HCT116 (cell line): ENCODE measurements around the gene ABL2. TPM values are rescaled to one million over a fixed set of nuclear protein-coding genes. Genes with fewer than 3 reads are reported as not detected.
A peak's percentile ranks its signal among the peaks of the same experiment; 100 is the strongest.

ENCODE experiments used
- ATAC-seq: fragments of 200-7000 bp; cut with Tn5 transposase; 2 replicates; pipeline ENCODE4 v1.9.1; 2020; ENCODE audit warnings: mild to moderate bottlenecking, moderate library complexity
- BruUV-seq: library from RNA; stranded (reverse); fragments of 400-500 nt; replicated peaks from 2 replicates; lab custom pipeline; 2021; lab: Mats Ljungman, UMichigan
- CTCF ChIA-PET: fragments of 300-600 bp; sonication (Branson Sonifier 250); formaldehyde crosslinking; loops from one replicate; lab custom pipeline; 2021; ENCODE audit warnings: antibody characterized with exemption; lab: Charles Lee
- POLR2A ChIA-PET: fragments of 300-600, 350-600 bp; sonication (Branson Sonifier 250); formaldehyde crosslinking; loops from one replicate; lab custom pipeline; 2021; ENCODE audit warnings: antibody characterized with exemption; lab: Charles Lee
- RAD21 ChIA-PET, 2 experiments: fragments of 300-600 bp; sonication (Branson Sonifier 250); formaldehyde crosslinking; loops; one replicate each; lab custom pipeline; 2023; ENCODE audit warnings: low total read pairs in 2 of 2; ENCODE audit not compliant: uncharacterized antibody in 2 of 2, unreplicated experiment in 2 of 2, low non-redundant PET in 1 of 2; lab: Charles Lee
- DNase-seq: peaks from one replicate; pipeline ENCODE4 v3.0.0-alpha.2; 2010; ENCODE audit warnings: low read depth, low spot score
- H2AFZ ChIP-seq: fragments of 200-600 bp; shearing (Covaris generic), sonication (generic); 2 replicates; pipeline ENCODE4 v1.6.1; 2017; ENCODE audit warnings: low read depth, mixed run types, mixed read lengths, antibody characterized with exemption, low read length; ENCODE audit not compliant: poor library complexity, severe bottlenecking
- H3K27ac ChIP-seq: 2 replicates; pipeline ENCODE4 v1.5.1; 2012; ENCODE audit warnings: low read depth, low read length
- H3K27me3 ChIP-seq: fragments of 200-600 bp; sonication (generic); 2 replicates; pipeline ENCODE4 v1.6.1; 2016; ENCODE audit warnings: mixed run types, low read length, mixed read lengths; ENCODE audit not compliant: insufficient read depth
- H3K36me3 ChIP-seq, 2 experiments: fragments of 200-500 bp in 1 of 2; fragments of 200-600 bp in 1 of 2; sonication (Bioruptor generic) in 1 of 2; sonication (generic) in 1 of 2; 2 replicates each; pipeline versions ENCODE4 v1.5.1 to v1.6.1; 2014 to 2016; ENCODE audit warnings: low read length in 2 of 2, inconsistent platforms in 1 of 2, mixed read lengths in 1 of 2, mixed run types in 1 of 2; ENCODE audit not compliant: insufficient read depth in 2 of 2, control insufficient read depth in 1 of 2
- H3K4me1 ChIP-seq, 2 experiments: fragments of 200-600 bp in 1 of 2; sonication (generic) in 1 of 2; 2 replicates each; pipeline versions ENCODE4 v1.5.1 to v1.6.1; 2012 to 2017; ENCODE audit warnings: low read length in 2 of 2, inconsistent platforms in 1 of 2, mild to moderate bottlenecking in 1 of 2, mixed read lengths in 1 of 2, mixed run types in 1 of 2, moderate library complexity in 1 of 2; ENCODE audit not compliant: insufficient read depth in 2 of 2, control insufficient read depth in 1 of 2
- H3K4me2 ChIP-seq: fragments of 200-600 bp; sonication (generic); 2 replicates; pipeline ENCODE4 v1.6.1; 2017; ENCODE audit warnings: mixed run types, low read length, mixed read lengths
- H3K4me3 ChIP-seq, 2 experiments: fragments of 200-600 bp in 1 of 2; sonication (generic) in 1 of 2; replicated peaks in 1 of 2; 2 replicates each; pipeline ENCODE4 v1.5.1; 2011 to 2016; ENCODE audit warnings: low read length in 2 of 2, control low read depth in 1 of 2, low read depth in 1 of 2, mild to moderate bottlenecking in 1 of 2, mixed read lengths in 1 of 2, mixed run types in 1 of 2
- H3K79me2 ChIP-seq: fragments of 200-600 bp; sonication (generic); 2 replicates; pipeline ENCODE4 v1.6.1; 2017; ENCODE audit warnings: mild to moderate bottlenecking, mixed run types, low read length, moderate library complexity, mixed read lengths; ENCODE audit not compliant: insufficient read depth
- H3K9ac ChIP-seq: fragments of 200-600 bp; sonication (generic); 2 replicates; pipeline ENCODE4 v1.6.1; 2016; ENCODE audit warnings: low read length, mixed read lengths
- H3K9me2 ChIP-seq: fragments of 200-600 bp; sonication (generic), shearing (Covaris generic); 2 replicates; pipeline ENCODE4 v1.6.1; 2017; ENCODE audit warnings: mixed run types, mild to moderate bottlenecking, moderate library complexity; ENCODE audit not compliant: insufficient read depth
- H3K9me3 ChIP-seq, 2 experiments: fragments of 200-500 bp in 1 of 2; fragments of 200-600 bp in 1 of 2; sonication (Bioruptor generic) in 1 of 2; sonication (generic) in 1 of 2; 2 replicates each; pipeline ENCODE4 v1.6.1; 2014 to 2017; ENCODE audit warnings: low read length in 2 of 2, mixed read lengths in 2 of 2, inconsistent platforms in 1 of 2, low read depth in 1 of 2, mild to moderate bottlenecking in 1 of 2, mixed run types in 1 of 2, moderate library complexity in 1 of 2; ENCODE audit not compliant: control insufficient read depth in 1 of 2, insufficient read depth in 1 of 2
- H4K20me1 ChIP-seq: fragments of 200-600 bp; sonication (generic), shearing (Covaris generic); 2 replicates; pipeline ENCODE4 v1.6.1; 2017; ENCODE audit warnings: mixed run types, mild to moderate bottlenecking, moderate library complexity; ENCODE audit not compliant: insufficient read depth
- ELF1 ChIP-seq: IDR thresholded peaks from 2 replicates; pipeline ENCODE4 v1.6.1; 2012; ENCODE audit warnings: low read depth, borderline replicate concordance
- EZH2 ChIP-seq: fragments of 200-600 bp; sonication (generic); IDR thresholded peaks from 2 replicates; pipeline ENCODE4 v1.6.1; 2017; ENCODE audit warnings: antibody characterized with exemption, mixed run types
- JUND ChIP-seq: IDR thresholded peaks from 2 replicates; pipeline ENCODE4 v1.6.1; 2012
- RAD21 ChIP-seq: IDR thresholded peaks from 2 replicates; pipeline ENCODE4 v1.6.1; 2012; ENCODE audit warnings: low read depth, mild to moderate bottlenecking
- REST ChIP-seq: IDR thresholded peaks from 2 replicates; pipeline ENCODE4 v1.6.1; 2012; ENCODE audit warnings: low read depth
- SIN3A ChIP-seq: IDR thresholded peaks from 2 replicates; pipeline ENCODE4 v1.6.1; 2012; ENCODE audit warnings: low read depth
- SP1 ChIP-seq: IDR thresholded peaks from 2 replicates; pipeline ENCODE4 v1.6.1; 2012; ENCODE audit warnings: low read depth
- TCF7L2 ChIP-seq: IDR thresholded peaks from 2 replicates; pipeline ENCODE4 v1.7.0; 2011; ENCODE audit warnings: borderline replicate concordance, inconsistent platforms; ENCODE audit not compliant: insufficient read depth, insufficient read length; ENCODE audit errors: extremely low read depth
- YY1 ChIP-seq: IDR thresholded peaks from 2 replicates; pipeline ENCODE4 v1.6.1; 2011; ENCODE audit warnings: low read length, low read depth, moderate library complexity, mild to moderate bottlenecking; ENCODE audit not compliant: insufficient replicate concordance; ENCODE audit errors: extremely low read depth
- ZFX ChIP-seq: fragments of 450-650 bp; IDR thresholded peaks from 2 replicates; pipeline ENCODE4 v1.6.1; 2017
- ZNF274 ChIP-seq: fragments of 200-500 bp; sonication (Bioruptor generic); IDR thresholded peaks from 2 replicates; pipeline ENCODE4 v1.6.1; 2014; ENCODE audit warnings: mild to moderate bottlenecking, low read depth, low read length, inconsistent platforms
- intact Hi-C: fragments of 100-400 bp; cut with micrococcal nuclease; formaldehyde crosslinking; loops from 2 replicates; pipeline ENCODE4 v1.10.0; 2022
- total RNA-seq: library from RNA; stranded (reverse); gene quantifications from one replicate; pipeline ENCODE4 v1.2.1, GENCODE V29; 2021; ENCODE audit not compliant: unreplicated experiment
- TF ChIP-seq, protein P1 (sequence below): IDR thresholded peaks from 2 replicates; pipeline ENCODE4 v1.6.1; 2012

The ABL2 gene
- total RNA-seq, 1 experiment from 2014 or later, result 22.9 TPM

DNA sequence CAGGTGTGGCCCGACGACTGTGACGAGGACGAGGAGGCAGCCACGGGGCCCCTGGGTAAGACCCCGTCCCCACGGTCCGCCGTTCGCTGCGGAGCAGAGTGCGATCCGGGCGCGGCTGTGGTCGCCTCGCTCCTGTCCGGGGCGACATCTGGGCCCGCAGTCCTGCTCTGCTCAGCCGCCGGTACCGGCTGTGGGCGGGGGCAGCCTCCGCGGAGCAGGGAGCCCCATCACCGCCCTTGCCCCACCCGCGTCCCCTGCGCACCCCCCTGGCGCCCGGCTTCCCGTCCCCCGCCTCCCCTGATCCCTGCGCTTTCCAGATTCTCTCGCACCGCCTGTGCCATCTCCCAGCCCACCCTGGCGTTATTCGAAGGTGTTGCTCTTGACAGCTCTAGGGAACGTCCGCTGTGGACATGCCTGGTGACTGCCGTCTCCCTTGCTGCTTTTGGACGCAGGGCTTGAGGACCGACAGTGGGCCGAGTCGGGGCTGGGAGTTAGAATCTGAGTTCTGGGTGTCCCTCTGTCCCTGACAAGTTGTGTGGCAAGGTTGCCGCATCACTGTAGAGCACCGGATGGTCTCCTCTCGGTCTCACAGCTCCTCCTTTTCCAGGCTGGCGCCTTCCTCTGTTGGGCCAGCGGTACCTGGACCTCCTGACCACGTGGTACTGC lies 147.0 kb downstream of the ABL2 start:
- ChIA-PET CTCF (interaction anchor here (1.3 to 2.0 kb wide), 2 partner anchors 270 to 732 kb away, joined by 3 to 10 read pairs; no protein-coding TSS in a partner anchor), RAD21 (interaction anchor here in 1 of 2 experiments (0.7 kb wide), 1 partner anchor 155 kb away, joined by 5 read pairs; no protein-coding TSS in a partner anchor), POLR2A (no interaction called here)
- no TSS peak for BruUV-seq
- TF ChIP-seq, protein P1, sequence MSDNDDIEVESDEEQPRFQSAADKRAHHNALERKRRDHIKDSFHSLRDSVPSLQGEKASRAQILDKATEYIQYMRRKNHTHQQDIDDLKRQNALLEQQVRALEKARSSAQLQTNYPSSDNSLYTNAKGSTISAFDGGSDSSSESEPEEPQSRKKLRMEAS, result peak; percentile 47; the same call in 1 of the 2 replicates
- TF ChIP-seq SP1, result no peak
- TF ChIP-seq RAD21, result no peak
- TF ChIP-seq REST, result no peak
- TF ChIP-seq EZH2, result no peak
- TF ChIP-seq ZNF274, result no peak
- no peak for TF ChIP-seq SIN3A
- no peak for TF ChIP-seq YY1
- TF ChIP-seq TCF7L2, result peak; percentile 9
- no peak for TF ChIP-seq ELF1
- TF ChIP-seq JUND, result no peak
- TF ChIP-seq ZFX, result peak; percentile 80; the same call in 1 of the 2 replicates
- Histone ChIP-seq H3K79me2 (peaks cover 28% of the 10 kb centered on the region), H3K27ac (peak overlapping the region; percentile 74), H3K4me2 (peak overlapping the region; percentile 91), H3K4me1 (peaks cover 0 to 23% of the 10 kb centered on the region in 2 experiments; a peak in 3 of 4 replicates), H3K4me3 (peak overlapping the region; percentile 73 to 82), H3K27me3 (no peaks in the 10 kb centered on the region), H3K9ac (peak overlapping the region; percentile 88), H2AFZ (no peak overlapping the region), H3K9me3 (no peaks in the 10 kb centered on the region), H3K9me2 (no peaks in the 10 kb centered on the region), H4K20me1 (no peaks in the 10 kb centered on the region), H3K36me3 (peaks cover 0 to 12% of the 10 kb centered on the region in 2 experiments; a peak in 1 of 4 replicates)
- DNase-seq, result no peak
- ATAC-seq, result peak; percentile 33
- intact Hi-C loops, result no loop called here
